Esophagus squamous epithelium (tissue), 5 donors: ENCODE measurements around the gene FTH1. TPM values are rescaled to one million over a fixed set of nuclear protein-coding genes. Genes with fewer than 3 reads are reported as not detected.
A peak's percentile ranks its signal among the peaks of the same experiment; 100 is the strongest.

Experiments used
- DNase-seq: peaks from one replicate; lab custom pipeline; 2025; lab: John Stamatoyannopoulos, UW
- H3K27ac ChIP-seq, 4 donors: fragments of 200-600 bp; sonication (generic); one replicate each; pipeline ENCODE4 v1.5.1; 2016 to 2019; ENCODE audit warnings: mild to moderate bottlenecking in 1 of 4
- H3K27me3 ChIP-seq, 4 donors: fragments of 200-600 bp; sonication (generic); 1 replicate in 3 of 4; 2 replicates in 1 of 4; pipeline versions ENCODE4 v1.5.1 to v1.6.0; 2017 to 2021; ENCODE audit warnings: antibody characterized with exemption in 1 of 4
- H3K36me3 ChIP-seq, 3 donors: fragments of 200-600 bp; sonication (generic); one replicate each; pipeline ENCODE4 v1.5.1; 2016 to 2019
- H3K4me1 ChIP-seq, 3 donors: fragments of 200-600 bp; sonication (generic); one replicate each; pipeline ENCODE4 v1.5.1; 2017 to 2019
- H3K4me3 ChIP-seq, 4 donors: fragments of 200-600 bp; sonication (generic); 1 replicate in 3 of 4; 2 replicates in 1 of 4; pipeline ENCODE4 v1.5.1; 2016 to 2019; ENCODE audit warnings: mild to moderate bottlenecking in 2 of 4, moderate library complexity in 1 of 4
- H3K9me3 ChIP-seq, 3 donors: fragments of 200-600 bp; sonication (generic); one replicate each; pipeline ENCODE4 v1.5.1; 2016 to 2019
- CTCF ChIP-seq, 6 experiments: fragments of 450-650 bp in 4 of 6; fragments of 200-600 bp in 2 of 6; sonication (generic) in 2 of 6; IDR thresholded peaks; one replicate each; pipeline ENCODE4 v1.5.1; 2016 to 2019; ENCODE audit warnings: antibody characterized with exemption in 6 of 6, mild to moderate bottlenecking in 4 of 6, moderate library complexity in 4 of 6
- POLR2A ChIP-seq, 4 donors: fragments of 450-650 bp; IDR thresholded peaks; one replicate each; pipeline ENCODE4 v1.6.1; 2017; ENCODE audit warnings: antibody characterized with exemption in 4 of 4, mild to moderate bottlenecking in 4 of 4, moderate library complexity in 3 of 4
- WGBS, 2 donors: methylation state at CpG; one replicate each; pipeline ENCODE4 v1.1.5; 2018; 5-methylcytosine and 5-hydroxymethylcytosine counted together
- intact Hi-C: fragments of 100-400 bp; cut with DNase I; formaldehyde crosslinking; loops from one replicate; pipeline ENCODE4 v1.15.0; 2022
- total RNA-seq, 4 donors: library from RNA; depleted of rRNA; stranded (reverse); fragments of >200 nt; gene quantifications; one replicate each; pipeline ENCODE4 v1.1.0, GENCODE V29; 2016
- donor health status: DM: yes; HTN: yes; CAD: no.

FTH1 gene
- 1,000 to 10,000 TPM in 1 of 4 donors, 100 to 1,000 TPM in 3; 716 to 1,904 (median 760) TPM for total RNA-seq

- H3K27ac ChIP-seq: peak within 1 kb of the TSS; percentile 94 to 99 (median 98)
- 0% methylated on average over 5 to 9 of the region's 93 CpGs for WGBS, 2 donors
- H3K4me3 ChIP-seq: peak within 1 kb of the TSS; percentile 63 to 94 (median 76)
- DNase-seq: peak; percentile 62
- H3K36me3 ChIP-seq: peaks cover 14 to 36% (median 24%) of the 10 kb centered on the region in 3 donors
- no peaks in the 10 kb centered on the region for H3K27me3 ChIP-seq
- H3K4me1 ChIP-seq: peaks cover 34 to 89% (median 66%) of the 10 kb centered on the region in 3 donors
- intact Hi-C loops: no loop called here
- H3K9me3 ChIP-seq: no peaks in the 10 kb centered on the region
- TF ChIP-seq CTCF (IDR thresholded peaks at IDR 0.05) (no peak), POLR2A (IDR thresholded peaks at IDR 0.05) (peak; percentile 64 to 100 (median 92))
These were observed at the start of gene FTH1 for GRCh38 chr11:61967116-61967923. Gene FTH1, minus strand, starts transcription at chr11:61967634. Its CDS starts 209 bp downstream, at chr11:61967425.

- H3K27me3 ChIP-seq: peaks cover 0 to 11% (median 0%) of the 10 kb centered on the region in 4 donors
- no peaks in the 10 kb centered on the region for H3K36me3 ChIP-seq
- peaks cover 3 to 11% (median 6%) of the 10 kb centered on the region in 3 donors for H3K4me1 ChIP-seq
- intact Hi-C loops: no loop called here
- H3K4me3 ChIP-seq: no peak overlapping the region
- WGBS, 2 donors: 74 to 87% methylated on average over 4 to 6 of the region's 7 CpGs
- H3K9me3 ChIP-seq: no peaks in the 10 kb centered on the region
- no peak for TF ChIP-seq POLR2A (IDR thresholded peaks at IDR 0.05)
- TF ChIP-seq CTCF (IDR thresholded peaks at IDR 0.05): no peak
- DNase-seq: no peak
- H3K27ac ChIP-seq: no peak overlapping the region
These were observed 48.2 kb upstream of the FTH1 start for GRCh38 chr11:62015615-62016014.

DNA sequence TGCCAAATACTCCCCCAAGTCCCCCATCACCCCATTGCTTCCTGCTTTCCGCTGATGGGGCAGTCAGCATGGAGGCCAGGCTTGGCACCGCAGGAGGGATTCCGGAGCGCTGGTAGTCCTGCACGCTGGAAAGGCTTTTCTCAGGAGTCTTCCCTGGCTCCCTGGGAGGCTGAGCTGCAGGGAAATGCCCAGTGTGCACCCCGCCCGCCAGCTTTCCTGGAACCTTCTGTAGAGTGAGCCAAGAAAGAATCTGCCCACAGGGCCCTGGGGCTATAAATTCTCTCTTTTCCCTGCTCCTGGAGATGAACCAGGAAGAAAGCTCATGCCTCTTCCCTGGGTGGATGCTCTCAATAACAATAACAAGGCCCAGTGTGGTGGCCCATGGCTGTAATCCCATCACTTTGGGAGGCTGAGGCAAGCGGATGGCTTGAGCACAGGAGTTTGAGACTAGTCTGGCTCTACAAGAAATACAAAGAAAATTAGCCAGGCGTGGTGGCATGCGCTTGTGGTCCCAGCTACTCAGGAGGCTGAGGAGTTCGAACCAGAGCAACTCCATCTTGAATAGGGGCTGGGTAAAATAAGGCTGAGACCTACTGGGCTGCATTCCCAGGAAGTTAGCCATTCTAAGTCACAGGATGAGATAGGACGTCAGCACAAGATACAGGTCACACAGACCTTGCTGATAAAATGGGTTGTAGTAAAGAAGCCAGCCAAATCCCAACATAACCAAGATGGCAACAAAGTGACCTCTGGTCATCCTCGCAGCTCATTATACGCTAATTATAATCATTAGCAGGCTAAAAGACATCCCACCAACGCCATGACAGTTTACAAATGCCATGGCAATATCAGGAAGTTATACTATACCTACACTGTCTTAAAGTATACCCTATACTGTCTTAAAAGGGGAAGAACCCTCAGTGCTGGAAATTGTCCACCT, 46.4 kb upstream of the FTH1 start:
- Histone ChIP-seq H3K4me3 (no peak overlapping the region), H3K27me3 (peaks cover 0 to 11% (median 0%) of the 10 kb centered on the region in 4 donors), H3K9me3 (no peaks in the 10 kb centered on the region), H3K27ac (no peak overlapping the region), H3K4me1 (peaks cover 3 to 11% (median 6%) of the 10 kb centered on the region in 3 donors), H3K36me3 (no peaks in the 10 kb centered on the region)
- intact Hi-C loops: no loop called here
- 60 to 74% methylated on average over 5 to 10 of the region's 15 CpGs for WGBS, 2 donors
- no peak for TF ChIP-seq CTCF (IDR thresholded peaks at IDR 0.05)
- no peak for DNase-seq

GRCh38 chr11:62012832-62013461, 45.5 kb upstream of the FTH1 start:
- Histone ChIP-seq H3K27me3 (peaks cover 0 to 11% (median 0%) of the 10 kb centered on the region in 4 donors), H3K9me3 (no peaks in the 10 kb centered on the region), H3K27ac (no peak overlapping the region), H3K4me1 (peaks cover 3 to 11% (median 6%) of the 10 kb centered on the region in 3 donors), H3K4me3 (no peak overlapping the region), H3K36me3 (no peaks in the 10 kb centered on the region)
- DNase-seq: no peak
- WGBS, 2 donors: 33 to 40% methylated on average over 1 of the region's 5 CpGs
- intact Hi-C loops: no loop called here
- TF ChIP-seq POLR2A (IDR thresholded peaks at IDR 0.05) (no peak), CTCF (IDR thresholded peaks at IDR 0.05) (no peak)
